GM19463 (cell line): ENCODE measurements around the gene CDKN1B.

ENCODE experiments used
- ATAC-seq: cut with Tn5 transposase; IDR thresholded peaks from one replicate; pipeline ENCODE4 v1.9.1; 2021; ENCODE audit warnings: mild to moderate bottlenecking, moderate library complexity; ENCODE audit not compliant: unreplicated experiment

Gene CDKN1B

GRCh38 chr12:12700254-12700653, 16.9 kb upstream of the CDKN1B start:
- no peak for ATAC-seq

- no peak for ATAC-seq
These were observed 15.7 kb upstream of the CDKN1B start for GRCh38 chr12:12701457-12701856.

- ATAC-seq: no peak
These were observed 12.5 kb upstream of the CDKN1B start for GRCh38 chr12:12704593-12705230.

- no peak for ATAC-seq
These were observed 11.2 kb upstream of the CDKN1B start for GRCh38 chr12:12705838-12706520.

GRCh38 chr12:12713932-12714275, 3.3 kb upstream of the CDKN1B start:
- no peak for ATAC-seq

- ATAC-seq: peak; percentile 33
These were observed 2.7 kb upstream of the CDKN1B start for GRCh38 chr12:12714276-12715021.

GRCh38 chr12:12715128-12715458, 2.1 kb upstream of the CDKN1B start:
- ATAC-seq: no peak

- peak; percentile 32 for ATAC-seq
These were observed 1.6 kb upstream of the CDKN1B start for GRCh38 chr12:12715459-12716150.

- no peak for ATAC-seq
These were observed 896 bp upstream of the CDKN1B start for GRCh38 chr12:12716151-12716792.

- peak; percentile 12 for ATAC-seq
These were observed 615 bp downstream of the CDKN1B start for GRCh38 chr12:12717586-12718380.

GRCh38 chr12:12718381-12718759, 1.2 kb downstream of the CDKN1B start:
- ATAC-seq: no peak

- ATAC-seq: no peak
These were observed 1.7 kb downstream of the CDKN1B start for GRCh38 chr12:12718853-12719252.

- ATAC-seq: no peak
These were observed 2.3 kb downstream of the CDKN1B start for GRCh38 chr12:12719496-12719895.

- ATAC-seq: no peak
These were observed 2.9 kb downstream of the CDKN1B start for GRCh38 chr12:12720052-12720451.

- ATAC-seq: no peak
These were observed 3.5 kb downstream of the CDKN1B start for GRCh38 chr12:12720672-12721161.

GRCh38 chr12:12721176-12721751, 4.1 kb downstream of the CDKN1B start:
- no peak for ATAC-seq

- no peak for ATAC-seq
These were observed 4.8 kb downstream of the CDKN1B start for GRCh38 chr12:12721814-12722434.

- no peak for ATAC-seq
These were observed 5.4 kb downstream of the CDKN1B start for GRCh38 chr12:12722435-12723148.
